Activated T-cell treated with anti-CD3 and anti-CD28 coated beads, Interleukin-2, amount 50 U/mL, for 4 hours (primary cell): Measurements from ENCODE around the gene CAMLG. TPM values are rescaled to one million over a fixed set of nuclear protein-coding genes. Genes with fewer than 3 reads are reported as not detected.
A peak's percentile ranks its signal among the peaks of the same experiment; 100 is the strongest.

Source experiments
- ATAC-seq, 2 donors: fragments of 200-7000 bp; cut with Tn5 transposase; one replicate each; pipeline ENCODE4 v1.10.0; 2021
- DNase-seq: peaks from one replicate; pipeline ENCODE4 v3.0.0-alpha.2; 2020
- H3K27me3 Mint-ChIP-seq: one replicate; pipeline ENCODE4 v1.8.0; 2021; ENCODE audit warnings: low read depth, mixed read lengths
- H3K36me3 Mint-ChIP-seq: one replicate; pipeline ENCODE4 v1.8.0; 2022; ENCODE audit warnings: mixed read lengths; ENCODE audit not compliant: insufficient read depth
- H3K4me1 Mint-ChIP-seq: one replicate; pipeline ENCODE4 v1.8.0; 2021; ENCODE audit warnings: low read depth, mixed read lengths
- H3K4me3 Mint-ChIP-seq: one replicate; pipeline ENCODE4 v1.8.0; 2021; ENCODE audit warnings: mild to moderate bottlenecking, moderate library complexity, mixed read lengths
- H3K9me3 Mint-ChIP-seq: one replicate; pipeline ENCODE4 v1.8.0; 2021; ENCODE audit warnings: mixed read lengths
- total RNA-seq, 3 donors: library from RNA; stranded (reverse); gene quantifications; one replicate each; pipeline ENCODE4 v1.2.1, GENCODE V29; 2021

The CAMLG gene
- total RNA-seq, 3 donors from 2014 or later = 21.7 to 24.5 (median 23.1) TPM

- Mint-ChIP-seq H3K4me1 (no peaks in the 10 kb centered on the region), H3K4me3 (no peak overlapping the region), H3K27me3 (no peaks in the 10 kb centered on the region), H3K9me3 (no peaks in the 10 kb centered on the region), H3K36me3 (peaks cover 51% of the 10 kb centered on the region)
- DNase-seq = no peak
- no peak for ATAC-seq
Observed at GRCh38 chr5:134794819-134795218, 56.5 kb downstream of the CAMLG start.

DNA sequence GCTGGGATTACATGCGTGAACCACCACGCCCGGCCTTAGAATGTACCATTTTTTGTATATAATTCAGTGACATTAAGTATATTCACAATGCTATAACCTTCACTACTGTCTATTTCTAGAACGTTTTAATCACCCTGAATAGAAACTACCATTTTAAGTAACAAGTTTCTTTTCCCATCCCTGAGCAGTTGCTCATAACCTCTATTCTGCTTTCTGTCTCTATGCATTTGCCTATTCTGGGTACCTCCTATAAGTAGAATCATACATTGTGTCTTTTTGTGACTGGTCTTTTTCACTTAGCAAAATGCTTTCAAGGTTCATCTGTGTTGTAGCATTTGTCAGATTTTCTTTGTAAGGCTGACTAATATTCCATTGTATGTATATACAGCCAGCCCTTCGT, 60.1 kb downstream of the CAMLG start:
- Mint-ChIP-seq H3K27me3 (no peaks in the 10 kb centered on the region), H3K9me3 (no peaks in the 10 kb centered on the region), H3K4me1 (no peaks in the 10 kb centered on the region), H3K4me3 (no peak overlapping the region), H3K36me3 (peaks cover 47% of the 10 kb centered on the region)
- ATAC-seq (peak; percentile 46 to 53), DNase-seq (no peak)

Other genes starting within 250 kb of the CAMLG start
- 10 to 100 TPM; 73.6 to 83.6 (median 76.8) TPM for gene JADE2, start 212.9 kb upstream of the CAMLG start, total RNA-seq
- 10 to 100 TPM; 57.4 to 63.7 (median 58.3) TPM for gene SAR1B, start 105.7 kb upstream of the CAMLG start, total RNA-seq
- 10 to 100 TPM; 27.2 to 30.0 (median 28.3) TPM for gene SEC24A, start 89.8 kb upstream of the CAMLG start, total RNA-seq
- 10 to 100 TPM; 70.9 to 80.8 (median 72.2) TPM for gene DDX46, start 20.2 kb downstream of the CAMLG start, total RNA-seq
- gene C5orf24, start 107.4 kb downstream of the CAMLG start, total RNA-seq = 10 to 100 TPM; 19.2 to 25.4 (median 23.7) TPM
- 10 to 100 TPM; 39.5 to 47.4 (median 40.1) TPM for gene TXNDC15, start 135.8 kb downstream of the CAMLG start, total RNA-seq
- gene PCBD2, start 166.6 kb downstream of the CAMLG start, total RNA-seq = 1 to 10 TPM; 5.5 to 8.0 (median 6.6) TPM
- gene CATSPER3, start 229.4 kb downstream of the CAMLG start, total RNA-seq = under 1 TPM; 0.16 to 0.63 (median 0.38) TPM